ENCODE results near the gene PAGE2B. TPM values are rescaled to one million over a fixed set of nuclear protein-coding genes. Genes with fewer than 3 reads are reported as not detected.
"Not testable (repeated sequence)": the region's sequence is repeated elsewhere in the genome, so short reads cannot be mapped to it uniquely, and the experiment has no call there.

The PAGE2B gene
- total RNA-seq, 4 donors from 2014 or later = not detected

GRCh38 chrX:55109306-55109705, 34.5 kb downstream of the PAGE2B start:
- Histone ChIP-seq H3K27ac (peak overlapping the region in 1 of 4 donors; percentile 8), H3K4me1 (no peaks in the 10 kb centered on the region), H3K27me3 (no peaks in the 10 kb centered on the region), H3K4me3 (no peak overlapping the region), H3K36me3 (no peaks in the 10 kb centered on the region), H3K9me3 (no peaks in the 10 kb centered on the region)
- TF ChIP-seq CTCF (IDR thresholded peaks at IDR 0.05) (no peak), EP300 (IDR thresholded peaks at IDR 0.05) (no peak), POLR2A (IDR thresholded peaks at IDR 0.05) (no peak)
- no peak for DNase-seq (ENCODE audit: low spot score in 2 of 2)
- WGBS, 2 donors = 35 to 55% methylated on average over 7 of the region's 7 CpGs

- no peak for TF ChIP-seq POLR2A (IDR thresholded peaks at IDR 0.05)
- no peak for TF ChIP-seq EP300 (IDR thresholded peaks at IDR 0.05)
- no peak for TF ChIP-seq CTCF (IDR thresholded peaks at IDR 0.05)
- H3K4me1 ChIP-seq = no peaks in the 10 kb centered on the region
- WGBS, 2 donors = 64 to 68% methylated on average over 8 of the region's 8 CpGs
- DNase-seq (ENCODE audit: low spot score in 2 of 2) = no peak
- no peaks in the 10 kb centered on the region for H3K36me3 ChIP-seq
- H3K4me3 ChIP-seq = no peak overlapping the region
- H3K27me3 ChIP-seq = no peaks in the 10 kb centered on the region
- H3K27ac ChIP-seq = no peak overlapping the region
- no peaks in the 10 kb centered on the region for H3K9me3 ChIP-seq
Measured at GRCh38 chrX:55111578-55112254, 36.9 kb downstream of the PAGE2B start.

- H3K4me1 ChIP-seq; H3K27me3 ChIP-seq; H3K4me3 ChIP-seq; H3K9me3 ChIP-seq; H3K36me3 ChIP-seq; DNase-seq (ENCODE audit: low spot score in 2 of 2); H3K27ac ChIP-seq: not testable (repeated sequence)
- WGBS, 2 donors = 33 to 47% methylated on average over 7 of the region's 7 CpGs
Measured at GRCh38 chrX:55116589-55116988, 41.8 kb downstream of the PAGE2B start.

- DNase-seq (ENCODE audit: low spot score in 2 of 2) = no peak
- Histone ChIP-seq H3K27me3 (peaks cover 0 to 24% of the 10 kb centered on the region in 2 donors), H3K4me1 (no peaks in the 10 kb centered on the region), H3K27ac (no peak overlapping the region), H3K4me3 (no peak overlapping the region), H3K36me3 (no peaks in the 10 kb centered on the region), H3K9me3 (no peaks in the 10 kb centered on the region)
- WGBS, 2 donors = 79 to 96% methylated on average over 3 of the region's 3 CpGs
- TF ChIP-seq EP300 (IDR thresholded peaks at IDR 0.05) (no peak), POLR2A (IDR thresholded peaks at IDR 0.05) (no peak), CTCF (IDR thresholded peaks at IDR 0.05) (no peak)
Measured at GRCh38 chrX:55118574-55118973, 43.7 kb downstream of the PAGE2B start.

- H3K9me3 ChIP-seq = no peaks in the 10 kb centered on the region
- no peaks in the 10 kb centered on the region for H3K36me3 ChIP-seq
- H3K4me3 ChIP-seq = no peak overlapping the region
- H3K27ac ChIP-seq = no peak overlapping the region
- H3K4me1 ChIP-seq = no peaks in the 10 kb centered on the region
- peaks cover 0 to 24% of the 10 kb centered on the region in 2 donors for H3K27me3 ChIP-seq
- TF ChIP-seq CTCF (IDR thresholded peaks at IDR 0.05) = no peak
- no peak for TF ChIP-seq POLR2A (IDR thresholded peaks at IDR 0.05)
- TF ChIP-seq EP300 (IDR thresholded peaks at IDR 0.05) = no peak
- no peak for DNase-seq (ENCODE audit: low spot score in 2 of 2)
Measured at GRCh38 chrX:55119271-55119670, 44.4 kb downstream of the PAGE2B start.

- Histone ChIP-seq H3K4me3 (no peak overlapping the region), H3K4me1 (no peaks in the 10 kb centered on the region), H3K36me3 (no peaks in the 10 kb centered on the region), H3K9me3 (no peaks in the 10 kb centered on the region), H3K27ac (no peak overlapping the region), H3K27me3 (peaks cover 0 to 24% of the 10 kb centered on the region in 2 donors)
- no peak for TF ChIP-seq EP300 (IDR thresholded peaks at IDR 0.05)
- WGBS, 2 donors = 22 to 67% methylated on average over 1 of the region's 1 CpG
- DNase-seq (ENCODE audit: low spot score in 2 of 2) = no peak
Measured at GRCh38 chrX:55119712-55120111, 44.9 kb downstream of the PAGE2B start.

Measured in tibial nerve (tissue), 4 donors.